22Rv1 (cell line): ENCODE measurements around the gene SLC26A9.

Experiments
- CTCF ChIP-seq: fragments of 450-650 bp; IDR thresholded peaks from 2 replicates; pipeline ENCODE4 v1.5.1; 2017; ENCODE audit warnings: mild to moderate bottlenecking
- ZFX ChIP-seq: fragments of 450-650 bp; IDR thresholded peaks from 2 replicates; pipeline ENCODE4 v1.6.1; 2017; ENCODE audit warnings: antibody characterized with exemption, borderline replicate concordance

GRCh38 chr1:205913451-205914154 lies 29.7 kb downstream of the SLC26A9 start:
- TF ChIP-seq CTCF (no peak), ZFX (no peak)
